GM23248 (cell line): Measurements from ENCODE around the gene HERPUD1.

Experiments
- EZH2 ChIP-seq: fragments of 200-600 bp; sonication (generic); IDR thresholded peaks from 2 replicates; pipeline ENCODE4 v1.6.1; 2018; ENCODE audit warnings: antibody characterized with exemption, mild to moderate bottlenecking; ENCODE audit not compliant: insufficient read depth, poor library complexity, severe bottlenecking
- EZH2phosphoT487 ChIP-seq: fragments of 200-600 bp; sonication (generic); IDR thresholded peaks from 2 replicates; pipeline ENCODE4 v1.6.1; 2018; ENCODE audit warnings: antibody characterized with exemption, moderate library complexity, mild to moderate bottlenecking, low read depth; ENCODE audit not compliant: insufficient read depth

- TF ChIP-seq EZH2phosphoT487 = no peak
- TF ChIP-seq EZH2 = no peak
Observed at GRCh38 chr16:56961386-56961785, 29.4 kb downstream of the HERPUD1 start.
